HFF-Myc (cell line): Measurements from ENCODE around the gene RSRC1.
"Not testable (repeated sequence)": the region's sequence is repeated elsewhere in the genome, so short reads cannot be mapped to it uniquely, and the experiment has no call there.

Experiments
- DNase-seq: peaks from one replicate; pipeline ENCODE4 v3.0.0-alpha.2; 2011; ENCODE audit warnings: low read depth; ENCODE audit errors: extremely low read depth
- H3K4me3 ChIP-seq: replicated peaks from 2 replicates; pipeline ENCODE4 v1.5.1; 2011; ENCODE audit warnings: low read depth, mild to moderate bottlenecking, control low read depth, low read length
- CTCF ChIP-seq: IDR thresholded peaks from 2 replicates; pipeline ENCODE4 v1.5.1; 2012; ENCODE audit warnings: mild to moderate bottlenecking, low read depth, low read length, control low read depth; ENCODE audit errors: missing control alignments

RSRC1 gene

GRCh38 chr3:158535918-158536317 lies 426.0 kb downstream of the RSRC1 start:
- DNase-seq: no peak
- no peak overlapping the region for H3K4me3 ChIP-seq
- no peak for TF ChIP-seq CTCF

GRCh38 chr3:158539414-158540014 lies 429.6 kb downstream of the RSRC1 start:
- no peak overlapping the region for H3K4me3 ChIP-seq
- DNase-seq: peak; percentile 36
- peak; percentile 44 for TF ChIP-seq CTCF

- no peak for DNase-seq
Observed at GRCh38 chr3:158540066-158540465, 430.2 kb downstream of the RSRC1 start.

GRCh38 chr3:158548691-158549090 lies 438.8 kb downstream of the RSRC1 start:
- TF ChIP-seq CTCF: no peak
- no peak overlapping the region for H3K4me3 ChIP-seq
- no peak for DNase-seq

More at GRCh38 chr3:158540066-158540465, 430.2 kb downstream of the RSRC1 start:
- no peak overlapping the region for H3K4me3 ChIP-seq
- TF ChIP-seq CTCF: no peak

- not testable (repeated sequence) for H3K4me3 ChIP-seq, DNase-seq
Observed at GRCh38 chr3:158549938-158550337, 440.0 kb downstream of the RSRC1 start.

GRCh38 chr3:158552124-158552523 lies 442.2 kb downstream of the RSRC1 start:
- no peak overlapping the region for H3K4me3 ChIP-seq
- no peak for TF ChIP-seq CTCF
- no peak for DNase-seq

GRCh38 chr3:158559504-158559903 lies 449.6 kb downstream of the RSRC1 start:
- no peak overlapping the region for H3K4me3 ChIP-seq
- no peak for DNase-seq
- TF ChIP-seq CTCF: no peak
